Left lobe of liver (tissue), 2 donors: ENCODE measurements around the gene OR52L1. TPM values are rescaled to one million over a fixed set of nuclear protein-coding genes. Genes with fewer than 3 reads are reported as not detected.

ENCODE experiments used
- ATAC-seq: fragments of 200-7000 bp; cut with Tn5 transposase; one replicate; pipeline ENCODE4 v1.9.1; 2020; ENCODE audit warnings: mild to moderate bottlenecking, moderate library complexity
- DNase-seq: peaks from one replicate; pipeline ENCODE4 v3.0.0-alpha.2; 2020; ENCODE audit warnings: low spot score
- total RNA-seq: library from RNA; stranded (reverse); gene quantifications from one replicate; pipeline ENCODE4 v1.2.1, GENCODE V29; 2021
- donor health status: DM: no; HTN: no; CAD: no; lungs with moderate emphysema.
- donor health status: DM: no; HTN: yes; CAD: no.

OR52L1 gene
- total RNA-seq, 1 donor from 2014 or later, result not detected

GRCh38 chr11:5941951-5942350 lies 44.8 kb downstream of the OR52L1 start, which contains the start of gene OR56A3:
TSS of gene OR56A3 (plus strand) at chr11:5942251. CDS start at chr11:5947347, 5,096 bp downstream.
- ATAC-seq (no peak), DNase-seq (no peak)

DNA sequence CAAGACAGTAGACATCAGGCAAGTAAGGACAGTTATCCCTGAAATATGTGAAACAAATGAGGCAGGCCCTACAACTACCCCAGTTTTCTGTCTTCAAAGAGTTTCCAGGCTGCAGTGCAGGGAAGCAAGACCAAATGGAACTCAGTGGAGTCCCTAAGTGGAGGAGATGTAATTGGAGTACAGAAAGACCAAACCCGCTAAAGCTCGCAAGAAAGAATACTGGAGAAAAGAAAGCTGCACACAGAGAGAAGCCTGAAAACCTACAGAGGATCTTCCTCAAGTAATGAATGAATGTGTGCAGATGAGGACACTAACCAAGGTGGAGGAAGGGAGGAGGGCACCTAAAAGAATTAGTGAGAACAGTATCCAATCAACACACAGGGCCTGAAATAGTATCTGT lies 46.0 kb downstream of the OR52L1 start:
- DNase-seq (no peak), ATAC-seq (no peak)

- ATAC-seq (peak; percentile 68), DNase-seq (no peak)
Observed at GRCh38 chr11:5938603-5938965, 48.2 kb downstream of the OR52L1 start.

DNA sequence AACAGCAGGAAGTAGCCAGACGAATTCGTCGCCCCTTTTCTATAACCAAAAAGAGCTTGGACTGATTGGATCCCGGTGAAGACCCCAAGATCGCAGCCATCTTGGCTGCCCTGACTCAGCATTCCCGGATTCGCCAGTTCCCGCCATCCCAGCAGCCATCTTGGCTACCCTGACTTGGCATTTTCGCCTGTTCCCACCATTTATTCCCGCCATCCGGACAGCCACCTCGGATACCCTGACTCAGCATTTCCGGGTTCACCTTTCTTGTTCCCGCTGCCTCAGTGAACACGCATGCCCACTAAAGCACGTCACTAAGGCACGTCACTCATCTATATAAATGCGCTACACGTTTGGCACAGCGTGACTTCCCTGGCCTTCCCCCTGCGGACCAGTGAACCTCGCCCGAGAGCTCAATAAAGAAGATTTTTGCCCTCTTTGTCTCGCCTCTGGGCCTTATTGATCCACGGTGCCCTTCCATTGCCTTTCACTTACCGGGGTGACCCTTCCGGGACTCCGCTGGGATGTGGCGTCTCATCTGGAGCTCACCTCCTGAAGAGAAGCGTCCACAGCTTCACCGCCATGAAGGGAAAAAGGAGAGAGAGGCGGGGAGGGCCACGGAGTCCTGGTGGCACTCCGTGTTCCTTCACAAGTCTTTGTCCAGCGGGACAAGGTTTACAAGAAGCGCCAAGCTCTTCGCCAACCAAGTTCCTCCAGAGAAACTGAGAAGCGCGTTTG lies 48.8 kb downstream of the OR52L1 start:
- ATAC-seq (peak; percentile 48), DNase-seq (no peak)

Other genes with a start within 250 kb of the OR52L1 start
- not detected for gene OR52N4, start 232.7 kb downstream of the OR52L1 start, total RNA-seq
- 0.10 TPM for gene OR52N5, start 203.6 kb downstream of the OR52L1 start, total RNA-seq
- not detected for gene OR52N1, start 195.7 kb downstream of the OR52L1 start, total RNA-seq
- not detected for gene OR52N2, start 178.1 kb downstream of the OR52L1 start, total RNA-seq
- gene OR52E6, start 145.1 kb downstream of the OR52L1 start, total RNA-seq, result not detected
- not detected for gene OR52E8, start 129.3 kb downstream of the OR52L1 start, total RNA-seq
- gene OR52E4, start 106.4 kb downstream of the OR52L1 start, total RNA-seq, result not detected
- gene OR52E5, start 93.8 kb downstream of the OR52L1 start, total RNA-seq, result not detected
- gene OR56A3, start 44.7 kb downstream of the OR52L1 start, total RNA-seq, result not detected
- not detected for gene OR56A5, start 18.5 kb downstream of the OR52L1 start, total RNA-seq
- not detected for gene OR56A4, start 20.0 kb upstream of the OR52L1 start, total RNA-seq
- not detected for gene OR56A1, start 43.8 kb upstream of the OR52L1 start, total RNA-seq
- not detected for gene OR56B4, start 120.7 kb upstream of the OR52L1 start, total RNA-seq
- 0.38 TPM for gene OR52B2, start 183.3 kb upstream of the OR52L1 start, total RNA-seq
- not detected for gene OR52W1, start 212.2 kb upstream of the OR52L1 start, total RNA-seq
- not detected for gene C11orf42, start 218.6 kb upstream of the OR52L1 start, total RNA-seq
- gene FHIP1B, start 247.7 kb upstream of the OR52L1 start, total RNA-seq, result 32.1 TPM